Osteocyte (in vitro differentiated cells): ENCODE measurements around the gene MYO10. TPM values are rescaled to one million over a fixed set of nuclear protein-coding genes. Genes with fewer than 3 reads are reported as not detected.

ENCODE experiments used
- DNase-seq: peaks from one replicate; pipeline ENCODE4 v3.0.0; 2021; ENCODE audit warnings: mixed read lengths; ENCODE audit not compliant: unreplicated experiment; ENCODE audit errors: extremely low spot score
- H3K27ac Mint-ChIP-seq: one replicate; pipeline ENCODE4 v1.8.0; 2021; ENCODE audit warnings: mild to moderate bottlenecking, mixed read lengths; ENCODE audit not compliant: unreplicated experiment
- H3K27me3 Mint-ChIP-seq: one replicate; pipeline ENCODE4 v1.8.0; 2021; ENCODE audit warnings: mixed read lengths; ENCODE audit not compliant: unreplicated experiment
- H3K36me3 Mint-ChIP-seq: one replicate; pipeline ENCODE4 v1.8.0; 2021; ENCODE audit warnings: mixed read lengths; ENCODE audit not compliant: unreplicated experiment
- H3K4me1 Mint-ChIP-seq: one replicate; pipeline ENCODE4 v1.8.0; 2021; ENCODE audit warnings: mixed read lengths; ENCODE audit not compliant: unreplicated experiment
- H3K4me3 Mint-ChIP-seq: one replicate; pipeline ENCODE4 v1.8.0; 2021; ENCODE audit warnings: mild to moderate bottlenecking, moderate library complexity, mixed read lengths; ENCODE audit not compliant: unreplicated experiment
- H3K9me3 Mint-ChIP-seq: one replicate; pipeline ENCODE4 v1.8.0; 2021; ENCODE audit warnings: mixed read lengths; ENCODE audit not compliant: unreplicated experiment
- total RNA-seq: library from RNA; stranded (reverse); gene quantifications from 2 replicates; pipeline ENCODE4 v1.2.1, GENCODE V29; 2021
- TF ChIP-seq, protein P1 (sequence below): fragments of 200-600 bp; sonication (generic); IDR thresholded peaks from 2 replicates; pipeline ENCODE4 v1.5.0; 2021; ENCODE audit warnings: antibody characterized with exemption, mild to moderate bottlenecking, moderate library complexity

MYO10 gene
- total RNA-seq, 1 donor from 2014 or later: 87.8 TPM

DNA sequence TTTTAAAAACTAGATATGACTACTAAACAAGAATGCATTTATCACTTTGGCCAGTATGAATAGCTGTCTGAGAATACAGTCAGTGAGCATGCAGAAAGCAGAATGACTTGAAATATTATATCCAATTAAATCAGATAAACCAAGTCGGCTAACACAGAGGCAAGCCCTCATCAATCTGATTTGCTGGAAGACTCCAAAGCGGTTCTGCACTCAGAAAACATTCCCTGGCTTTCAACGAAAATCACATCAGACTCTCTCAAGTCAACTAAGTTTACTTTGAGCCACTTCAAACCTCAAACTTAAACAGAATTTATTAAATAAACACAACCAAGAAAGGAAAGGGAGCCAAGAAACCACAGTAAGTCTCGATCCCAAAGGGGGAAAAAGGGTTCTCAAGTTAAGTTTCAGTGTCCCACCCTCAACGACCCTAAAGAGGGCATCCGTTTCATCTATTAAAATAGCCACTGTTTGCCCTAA is 1.4 kb downstream of the MYO10 start:
- TF ChIP-seq, protein P1, sequence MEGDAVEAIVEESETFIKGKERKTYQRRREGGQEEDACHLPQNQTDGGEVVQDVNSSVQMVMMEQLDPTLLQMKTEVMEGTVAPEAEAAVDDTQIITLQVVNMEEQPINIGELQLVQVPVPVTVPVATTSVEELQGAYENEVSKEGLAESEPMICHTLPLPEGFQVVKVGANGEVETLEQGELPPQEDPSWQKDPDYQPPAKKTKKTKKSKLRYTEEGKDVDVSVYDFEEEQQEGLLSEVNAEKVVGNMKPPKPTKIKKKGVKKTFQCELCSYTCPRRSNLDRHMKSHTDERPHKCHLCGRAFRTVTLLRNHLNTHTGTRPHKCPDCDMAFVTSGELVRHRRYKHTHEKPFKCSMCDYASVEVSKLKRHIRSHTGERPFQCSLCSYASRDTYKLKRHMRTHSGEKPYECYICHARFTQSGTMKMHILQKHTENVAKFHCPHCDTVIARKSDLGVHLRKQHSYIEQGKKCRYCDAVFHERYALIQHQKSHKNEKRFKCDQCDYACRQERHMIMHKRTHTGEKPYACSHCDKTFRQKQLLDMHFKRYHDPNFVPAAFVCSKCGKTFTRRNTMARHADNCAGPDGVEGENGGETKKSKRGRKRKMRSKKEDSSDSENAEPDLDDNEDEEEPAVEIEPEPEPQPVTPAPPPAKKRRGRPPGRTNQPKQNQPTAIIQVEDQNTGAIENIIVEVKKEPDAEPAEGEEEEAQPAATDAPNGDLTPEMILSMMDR: no peak
- Mint-ChIP-seq H3K36me3 (peaks cover 3% of the 10 kb centered on the region), H3K9me3 (no peaks in the 10 kb centered on the region), H3K4me3 (peak overlapping the region; percentile 97), H3K27ac (peak overlapping the region; percentile 85), H3K27me3 (peaks cover 31% of the 10 kb centered on the region), H3K4me1 (peaks cover 49% of the 10 kb centered on the region)
- DNase-seq: no peak

DNA sequence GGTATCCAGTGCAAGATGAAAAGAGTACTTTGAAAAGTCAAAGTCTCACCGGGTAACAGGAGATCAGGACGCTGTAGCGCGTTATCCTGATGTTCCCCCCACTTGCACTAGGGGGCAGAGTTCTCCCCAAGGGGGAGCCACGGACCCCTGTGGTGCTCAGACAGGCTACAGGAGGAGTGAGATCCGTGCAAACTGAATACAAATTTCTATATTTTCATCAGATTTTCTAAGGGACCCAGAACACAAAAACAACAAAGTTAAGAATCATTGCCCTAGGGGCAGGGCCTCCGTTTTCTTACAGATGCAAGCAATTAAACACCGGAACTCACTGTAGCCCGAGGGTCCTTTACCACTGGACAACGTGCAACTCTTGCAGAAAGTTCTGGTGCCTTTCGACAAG is 2.0 kb downstream of the MYO10 start:
- DNase-seq: peak; percentile 93
- Mint-ChIP-seq H3K4me3 (peak overlapping the region; percentile 97), H3K36me3 (peaks cover 3% of the 10 kb centered on the region), H3K27ac (peak overlapping the region; percentile 81), H3K27me3 (peaks cover 26% of the 10 kb centered on the region), H3K9me3 (no peaks in the 10 kb centered on the region), H3K4me1 (peaks cover 52% of the 10 kb centered on the region)
- TF ChIP-seq, protein P1: peak; percentile 98

DNA sequence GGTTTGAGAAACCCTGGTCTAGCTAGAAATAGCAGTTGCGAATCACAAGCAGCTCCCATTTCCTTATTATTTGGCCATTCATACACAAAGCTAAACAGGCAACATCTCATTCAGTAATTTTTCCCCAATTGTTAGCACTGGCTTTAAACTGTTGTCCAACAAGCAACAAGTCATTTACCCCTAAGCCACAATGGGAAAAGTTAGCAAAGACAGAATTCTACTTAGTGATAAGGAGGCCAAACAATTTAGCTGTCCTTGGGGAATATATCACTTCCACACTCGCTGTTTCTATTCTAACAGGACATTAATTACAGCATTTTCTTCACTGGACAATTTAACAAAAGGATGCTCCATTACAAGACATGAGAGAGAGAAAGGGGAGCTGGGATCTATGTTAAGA is 2.8 kb downstream of the MYO10 start:
- no peaks in the 10 kb centered on the region for H3K9me3 Mint-ChIP-seq
- DNase-seq: no peak

DNA sequence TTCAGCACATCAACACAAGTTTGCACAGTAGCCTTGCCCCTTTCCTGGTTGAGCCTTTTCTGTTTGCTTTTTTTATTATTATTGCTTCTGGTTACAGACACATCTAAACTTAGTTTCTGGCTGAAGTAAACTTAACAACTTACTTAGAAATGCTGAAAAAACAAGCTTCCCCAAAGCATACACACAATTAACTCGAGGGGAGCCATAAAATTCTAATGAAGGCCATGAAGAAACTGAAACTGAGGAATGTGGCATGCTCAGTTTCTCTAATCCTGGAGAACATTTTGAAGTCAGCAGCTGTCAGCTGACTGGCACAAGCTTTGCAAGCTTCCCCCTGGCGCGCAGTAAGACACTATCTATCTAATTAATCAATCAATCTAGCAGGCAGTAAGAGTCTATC is 3.7 kb downstream of the MYO10 start:
- H3K4me1 Mint-ChIP-seq: peaks cover 54% of the 10 kb centered on the region
- TF ChIP-seq, protein P1: no peak
- H3K4me3 Mint-ChIP-seq: peak overlapping the region; percentile 97
- no peaks in the 10 kb centered on the region for H3K9me3 Mint-ChIP-seq
- H3K27me3 Mint-ChIP-seq: peaks cover 9% of the 10 kb centered on the region
- H3K27ac Mint-ChIP-seq: peak overlapping the region; percentile 81
- H3K36me3 Mint-ChIP-seq: peaks cover 3% of the 10 kb centered on the region
- no peak for DNase-seq

More for the DNA sequence above, 2.8 kb downstream of the MYO10 start:
- TF ChIP-seq, protein P1: no peak
- peaks cover 54% of the 10 kb centered on the region for H3K4me1 Mint-ChIP-seq
- H3K4me3 Mint-ChIP-seq: peak overlapping the region; percentile 97
- peaks cover 3% of the 10 kb centered on the region for H3K36me3 Mint-ChIP-seq
- peak overlapping the region; percentile 81 for H3K27ac Mint-ChIP-seq
- peaks cover 19% of the 10 kb centered on the region for H3K27me3 Mint-ChIP-seq

DNA sequence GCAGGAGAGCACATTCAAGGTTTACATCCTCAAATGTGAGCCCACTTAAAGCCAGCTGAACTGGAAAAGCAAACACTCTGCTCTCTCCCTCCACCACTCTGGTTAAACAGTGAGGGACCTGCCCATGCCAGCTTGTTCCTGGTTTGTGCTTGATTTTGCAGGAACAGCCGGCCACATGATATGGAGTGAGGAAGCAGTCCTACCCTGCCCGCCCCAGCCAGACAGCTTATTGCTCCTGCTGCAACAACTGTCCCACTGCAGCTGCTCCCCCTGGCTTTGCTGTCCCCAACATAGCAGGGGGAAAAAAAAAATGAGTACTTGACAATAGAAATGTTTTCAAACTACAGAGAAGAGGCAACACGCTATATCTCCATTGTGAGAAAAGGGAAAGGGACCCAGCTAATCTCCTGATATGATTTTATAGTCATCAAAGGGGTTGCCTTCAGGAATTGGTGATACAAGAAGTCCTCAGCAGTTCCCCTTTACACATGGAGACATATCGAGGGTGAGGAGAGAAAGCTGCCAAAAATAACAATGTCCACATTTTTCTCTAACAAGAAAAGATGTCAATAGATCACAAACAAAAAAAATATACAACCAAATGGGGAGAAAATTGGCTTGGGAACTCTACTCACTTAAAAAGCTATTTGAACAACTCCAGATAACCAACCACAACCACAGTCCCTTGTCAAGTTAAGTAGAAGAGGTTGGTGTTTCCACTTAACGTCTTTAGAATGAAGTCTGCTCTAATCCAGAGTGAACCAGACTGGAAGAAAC is 4.6 kb downstream of the MYO10 start:
- peak overlapping the region; percentile 64 for H3K27ac Mint-ChIP-seq

More for the DNA sequence above, 4.6 kb downstream of the MYO10 start:
- peaks cover 3% of the 10 kb centered on the region for H3K36me3 Mint-ChIP-seq
- H3K4me1 Mint-ChIP-seq: peaks cover 50% of the 10 kb centered on the region
- H3K4me3 Mint-ChIP-seq: peak overlapping the region; percentile 56
- DNase-seq: no peak
- no peaks in the 10 kb centered on the region for H3K9me3 Mint-ChIP-seq
- peaks cover under 1% of the 10 kb centered on the region for H3K27me3 Mint-ChIP-seq
- TF ChIP-seq, protein P1: no peak
